Measurements from ENCODE around the gene ZW10. TPM values are rescaled to one million over a fixed set of nuclear protein-coding genes. Genes with fewer than 3 reads are reported as not detected.

ZW10 gene
- total RNA-seq, 1 experiment from 2014 or later: 15.9 TPM

GRCh38 chr11:113693030-113693429, 80.5 kb downstream of the ZW10 start:
- no peaks in the 10 kb centered on the region for H3K9me3 Mint-ChIP-seq (ENCODE audit: low read depth, unreplicated experiment)
- H3K36me3 Mint-ChIP-seq (ENCODE audit: insufficient read depth, unreplicated experiment): peaks cover 8% of the 10 kb centered on the region
- CTCF ChIA-PET: interaction anchor here (0.7 kb wide), 1 partner anchor 548 kb away, joined by 4 read pairs; no protein-coding TSS in a partner anchor
- H3K4me3 Mint-ChIP-seq (ENCODE audit: low read depth, unreplicated experiment): no peak overlapping the region
- no peak overlapping the region for H3K27ac Mint-ChIP-seq (ENCODE audit: unreplicated experiment)
- H3K27me3 Mint-ChIP-seq (ENCODE audit: unreplicated experiment): no peaks in the 10 kb centered on the region
- BruUV-seq (replicated peaks): no TSS peak
- DNase-seq: no peak
- H3K4me1 Mint-ChIP-seq (ENCODE audit: low read depth, unreplicated experiment): peaks cover 15% of the 10 kb centered on the region
- intact Hi-C loops (cut with micrococcal nuclease; ENCODE audit: unreplicated experiment): no loop called here
- no peak for TF ChIP-seq CTCF (IDR thresholded peaks at IDR 0.05; ENCODE audit: unreplicated experiment)

GRCh38 chr11:113690619-113691569, 82.6 kb downstream of the ZW10 start:
- H3K4me3 Mint-ChIP-seq (ENCODE audit: low read depth, unreplicated experiment): peak overlapping the region; percentile 24
- intact Hi-C loops (cut with micrococcal nuclease; ENCODE audit: unreplicated experiment): loop anchor here (1.0 kb wide), 1 partner anchor 27 kb away; no protein-coding TSS in a partner anchor
- TF ChIP-seq CTCF (IDR thresholded peaks at IDR 0.05; ENCODE audit: unreplicated experiment): peak; percentile 89
- H3K27me3 Mint-ChIP-seq (ENCODE audit: unreplicated experiment): no peaks in the 10 kb centered on the region
- H3K27ac Mint-ChIP-seq (ENCODE audit: unreplicated experiment): peak overlapping the region; percentile 92
- H3K9me3 Mint-ChIP-seq (ENCODE audit: low read depth, unreplicated experiment): no peaks in the 10 kb centered on the region
- peak; percentile 93 for DNase-seq
- CTCF ChIA-PET: interaction anchor here (0.5 to 1.3 kb wide), 3 partner anchors 34 to 40 kb away, joined by 4 to 7 read pairs (median 4); no protein-coding TSS in a partner anchor
- peaks cover 6% of the 10 kb centered on the region for H3K36me3 Mint-ChIP-seq (ENCODE audit: insufficient read depth, unreplicated experiment)
- BruUV-seq (replicated peaks): no TSS peak
- peaks cover 19% of the 10 kb centered on the region for H3K4me1 Mint-ChIP-seq (ENCODE audit: low read depth, unreplicated experiment)

GRCh38 chr11:113689768-113690618, 83.5 kb downstream of the ZW10 start:
- CTCF ChIA-PET: interaction anchor here (1.1 to 1.3 kb wide), 3 partner anchors 16 to 41 kb away, joined by 4 to 7 read pairs (median 6); partner anchors contain the start of gene TMPRSS5
- intact Hi-C loops (cut with micrococcal nuclease; ENCODE audit: unreplicated experiment): loop anchor here (1.0 kb wide), 1 partner anchor 26 kb away; no protein-coding TSS in a partner anchor
- Mint-ChIP-seq H3K9me3 (ENCODE audit: low read depth, unreplicated experiment) (no peaks in the 10 kb centered on the region), H3K4me3 (ENCODE audit: low read depth, unreplicated experiment) (peak overlapping the region; percentile 24), H3K27me3 (ENCODE audit: unreplicated experiment) (no peaks in the 10 kb centered on the region), H3K27ac (ENCODE audit: unreplicated experiment) (peak overlapping the region; percentile 92), H3K4me1 (ENCODE audit: low read depth, unreplicated experiment) (peaks cover 22% of the 10 kb centered on the region), H3K36me3 (ENCODE audit: insufficient read depth, unreplicated experiment) (peaks cover 4% of the 10 kb centered on the region)
- no peak for TF ChIP-seq CTCF (IDR thresholded peaks at IDR 0.05; ENCODE audit: unreplicated experiment)
- peak; percentile 63 for DNase-seq
- BruUV-seq (replicated peaks): no TSS peak

- intact Hi-C loops (cut with micrococcal nuclease; ENCODE audit: unreplicated experiment): no loop called here
- CTCF ChIA-PET: no interaction called here
- Mint-ChIP-seq H3K9me3 (ENCODE audit: low read depth, unreplicated experiment) (no peaks in the 10 kb centered on the region), H3K4me3 (ENCODE audit: low read depth, unreplicated experiment) (no peak overlapping the region), H3K27ac (ENCODE audit: unreplicated experiment) (peak overlapping the region; percentile 34), H3K27me3 (ENCODE audit: unreplicated experiment) (no peaks in the 10 kb centered on the region), H3K4me1 (ENCODE audit: low read depth, unreplicated experiment) (peaks cover 37% of the 10 kb centered on the region), H3K36me3 (ENCODE audit: insufficient read depth, unreplicated experiment) (peaks cover 5% of the 10 kb centered on the region)
- TF ChIP-seq CTCF (IDR thresholded peaks at IDR 0.05; ENCODE audit: unreplicated experiment): no peak
- BruUV-seq (replicated peaks): no TSS peak
- no peak for DNase-seq
Observed at GRCh38 chr11:113685654-113686359, 87.7 kb downstream of the ZW10 start.
